Epithelial cell of prostate (primary cell): ENCODE measurements around the gene ELF2.
A peak's percentile ranks its signal among the peaks of the same experiment; 100 is the strongest.
"Not testable (repeated sequence)": the region's sequence is repeated elsewhere in the genome, so short reads cannot be mapped to it uniquely, and the experiment has no call there.

ENCODE experiments used
- DNase-seq: peaks from one replicate; pipeline ENCODE4 v3.0.0-alpha.2; 2011; ENCODE audit warnings: low read depth, low spot score
- H3K27ac ChIP-seq: fragments of 450-650 bp; 2 replicates; pipeline ENCODE4 v1.5.1; 2017; ENCODE audit warnings: mild to moderate bottlenecking

Gene ELF2

GRCh38 chr4:139189417-139189749 lies 12.4 kb upstream of the ELF2 start:
- no peak overlapping the region for H3K27ac ChIP-seq

GRCh38 chr4:139188648-139189416 lies 11.8 kb upstream of the ELF2 start:
- DNase-seq: no peak
- no peak overlapping the region for H3K27ac ChIP-seq

More at GRCh38 chr4:139189417-139189749, 12.4 kb upstream of the ELF2 start:
- DNase-seq: no peak

GRCh38 chr4:139184129-139184528 lies 7.1 kb upstream of the ELF2 start:
- H3K27ac ChIP-seq: no peak overlapping the region
- no peak for DNase-seq

GRCh38 chr4:139177869-139178619 lies 1.0 kb upstream of the ELF2 start:
- DNase-seq: peak; percentile 73
- H3K27ac ChIP-seq: peak overlapping the region; percentile 92

- peak overlapping the region; percentile 92 for H3K27ac ChIP-seq
- DNase-seq: no peak
These were observed 543 bp downstream of the ELF2 start for GRCh38 chr4:139176302-139177048.

- no peak for DNase-seq
- H3K27ac ChIP-seq: peak overlapping the region; percentile 92
These were observed 1.2 kb downstream of the ELF2 start for GRCh38 chr4:139175646-139176301.

- no peak for DNase-seq
- H3K27ac ChIP-seq: peak overlapping the region; percentile 79
These were observed 4.9 kb downstream of the ELF2 start for GRCh38 chr4:139171876-139172691.

- no peak overlapping the region for H3K27ac ChIP-seq
- DNase-seq: no peak
These were observed 6.1 kb downstream of the ELF2 start for GRCh38 chr4:139170932-139171331.

GRCh38 chr4:139167774-139168444 lies 9.1 kb downstream of the ELF2 start:
- H3K27ac ChIP-seq: peak overlapping the region; percentile 91
- DNase-seq: peak; percentile 88

- no peak overlapping the region for H3K27ac ChIP-seq
- no peak for DNase-seq
These were observed 12.3 kb downstream of the ELF2 start for GRCh38 chr4:139164731-139165130.

GRCh38 chr4:139163806-139164206 lies 13.2 kb downstream of the ELF2 start:
- H3K27ac ChIP-seq: no peak overlapping the region
- DNase-seq: no peak

- not testable (repeated sequence) for DNase-seq, H3K27ac ChIP-seq
These were observed 19.0 kb downstream of the ELF2 start for GRCh38 chr4:139157977-139158376.

GRCh38 chr4:139154952-139155557 lies 22.0 kb downstream of the ELF2 start:
- no peak for DNase-seq

GRCh38 chr4:139154538-139154937 lies 22.5 kb downstream of the ELF2 start:
- DNase-seq: no peak
- H3K27ac ChIP-seq: no peak overlapping the region

More at GRCh38 chr4:139154952-139155557, 22.0 kb downstream of the ELF2 start:
- H3K27ac ChIP-seq: no peak overlapping the region

- DNase-seq: no peak
- H3K27ac ChIP-seq: peak overlapping the region; percentile 23
These were observed 22.9 kb downstream of the ELF2 start for GRCh38 chr4:139154134-139154421.

GRCh38 chr4:139153411-139154133 lies 23.4 kb downstream of the ELF2 start:
- no peak for DNase-seq
- H3K27ac ChIP-seq: peak overlapping the region; percentile 23

GRCh38 chr4:139152249-139152648 lies 24.8 kb downstream of the ELF2 start:
- no peak overlapping the region for H3K27ac ChIP-seq
- DNase-seq: no peak

- DNase-seq: no peak
- no peak overlapping the region for H3K27ac ChIP-seq
These were observed 29.9 kb downstream of the ELF2 start for GRCh38 chr4:139146926-139147629.
